Loucy (cell line): Measurements from ENCODE around the gene STPG4.

Source experiments
- H2AFZ ChIP-seq: fragments of 200-600 bp; sonication (generic); 2 replicates; pipeline ENCODE4 v1.6.0; 2016; ENCODE audit warnings: antibody characterized with exemption, mild to moderate bottlenecking, low read length, moderate library complexity
- H3F3A ChIP-seq: fragments of 200-600 bp; 2 replicates; pipeline ENCODE4 v1.6.0; 2016; ENCODE audit warnings: antibody characterized with exemption, low read depth, mild to moderate bottlenecking
- H3K27me3 ChIP-seq: fragments of 200-600 bp; sonication (generic); 2 replicates; pipeline ENCODE4 v1.6.1; 2014; ENCODE audit warnings: low read length, mild to moderate bottlenecking; ENCODE audit not compliant: insufficient read depth, poor library complexity, severe bottlenecking
- H3K36me3 ChIP-seq: fragments of 200-600 bp; sonication (generic); 2 replicates; pipeline ENCODE4 v1.6.1; 2016; ENCODE audit warnings: low read length; ENCODE audit not compliant: insufficient read depth
- H3K4me1 ChIP-seq: fragments of 200-600 bp; sonication (generic); 2 replicates; pipeline ENCODE4 v1.5.1; 2014; ENCODE audit warnings: low read length, mild to moderate bottlenecking; ENCODE audit not compliant: insufficient read depth, poor library complexity, severe bottlenecking
- H3K4me2 ChIP-seq: fragments of 200-600 bp; sonication (generic); 2 replicates; pipeline ENCODE4 v1.6.0; 2014; ENCODE audit warnings: antibody characterized with exemption, low read length, low read depth, mild to moderate bottlenecking; ENCODE audit not compliant: poor library complexity, severe bottlenecking
- H3K4me3 ChIP-seq: fragments of 200-600 bp; sonication (generic); 2 replicates; pipeline ENCODE4 v1.5.1; 2014; ENCODE audit warnings: low read length, mild to moderate bottlenecking, mixed read lengths; ENCODE audit not compliant: poor library complexity, severe bottlenecking
- H3K79me2 ChIP-seq: fragments of 200-600 bp; sonication (generic); 2 replicates; pipeline ENCODE4 v1.6.1; 2014; ENCODE audit warnings: low read length; ENCODE audit not compliant: insufficient read depth
- H3K9ac ChIP-seq: fragments of 200-600 bp; sonication (generic); 2 replicates; pipeline ENCODE4 v1.6.0; 2014; ENCODE audit warnings: mild to moderate bottlenecking, low read depth, low read length, moderate library complexity; ENCODE audit not compliant: poor library complexity, severe bottlenecking
- H3K9me2 ChIP-seq: fragments of 200-600 bp; sonication (generic); replicated peaks from 2 replicates; pipeline ENCODE4 v1.6.1; 2016; ENCODE audit warnings: low read depth, low read length, mixed read lengths
- H3K9me3 ChIP-seq: fragments of 200-600 bp; sonication (generic); 2 replicates; pipeline ENCODE4 v1.6.1; 2014; ENCODE audit warnings: mild to moderate bottlenecking, antibody characterized with exemption, low read length, low read depth; ENCODE audit not compliant: insufficient read depth
- H4K20me1 ChIP-seq: fragments of 200-600 bp; sonication (generic); 2 replicates; pipeline ENCODE4 v1.6.0; 2014; ENCODE audit warnings: antibody characterized with exemption, low read length, mild to moderate bottlenecking; ENCODE audit not compliant: insufficient read depth, poor library complexity, severe bottlenecking
- EZH2phosphoT487 ChIP-seq: fragments of 200-600 bp; IDR thresholded peaks from 2 replicates; pipeline ENCODE4 v1.6.1; 2018; ENCODE audit warnings: antibody characterized with exemption, mild to moderate bottlenecking, moderate library complexity, borderline replicate concordance
- TF ChIP-seq, protein P1 (sequence below): fragments of 200-600 bp; sonication (generic); conservative IDR thresholded peaks from 2 replicates; pipeline ENCODE4 v1.5.1; 2014; ENCODE audit warnings: mild to moderate bottlenecking, antibody characterized with exemption, low read length

Gene STPG4

DNA sequence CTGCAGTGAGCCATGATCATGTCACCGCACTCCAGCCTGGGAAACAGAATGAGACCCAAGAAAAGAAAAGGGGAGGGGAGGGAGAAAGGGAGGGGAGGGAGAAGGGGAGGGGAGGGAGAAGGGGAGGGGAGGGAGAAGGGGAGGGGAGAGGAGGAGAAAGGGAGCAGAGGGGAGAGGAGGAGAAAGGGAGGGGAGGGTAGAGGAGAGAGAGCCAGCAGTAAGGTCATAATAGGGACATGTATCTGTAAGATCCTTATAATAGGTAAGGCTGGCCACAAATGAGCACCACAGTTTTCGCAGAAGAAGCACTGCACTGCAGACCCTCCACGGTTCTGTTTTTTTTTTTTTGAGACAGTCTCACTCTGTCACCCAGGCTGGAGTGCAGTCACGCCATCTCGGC, 62.6 kb downstream of the STPG4 start:
- no peak overlapping the region for H3K4me3 ChIP-seq
- H3K36me3 ChIP-seq, result no peaks in the 10 kb centered on the region
- no peak overlapping the region for H3K9ac ChIP-seq
- no peak overlapping the region for H2AFZ ChIP-seq
- H3K27me3 ChIP-seq, result no peaks in the 10 kb centered on the region
- TF ChIP-seq, protein P1, sequence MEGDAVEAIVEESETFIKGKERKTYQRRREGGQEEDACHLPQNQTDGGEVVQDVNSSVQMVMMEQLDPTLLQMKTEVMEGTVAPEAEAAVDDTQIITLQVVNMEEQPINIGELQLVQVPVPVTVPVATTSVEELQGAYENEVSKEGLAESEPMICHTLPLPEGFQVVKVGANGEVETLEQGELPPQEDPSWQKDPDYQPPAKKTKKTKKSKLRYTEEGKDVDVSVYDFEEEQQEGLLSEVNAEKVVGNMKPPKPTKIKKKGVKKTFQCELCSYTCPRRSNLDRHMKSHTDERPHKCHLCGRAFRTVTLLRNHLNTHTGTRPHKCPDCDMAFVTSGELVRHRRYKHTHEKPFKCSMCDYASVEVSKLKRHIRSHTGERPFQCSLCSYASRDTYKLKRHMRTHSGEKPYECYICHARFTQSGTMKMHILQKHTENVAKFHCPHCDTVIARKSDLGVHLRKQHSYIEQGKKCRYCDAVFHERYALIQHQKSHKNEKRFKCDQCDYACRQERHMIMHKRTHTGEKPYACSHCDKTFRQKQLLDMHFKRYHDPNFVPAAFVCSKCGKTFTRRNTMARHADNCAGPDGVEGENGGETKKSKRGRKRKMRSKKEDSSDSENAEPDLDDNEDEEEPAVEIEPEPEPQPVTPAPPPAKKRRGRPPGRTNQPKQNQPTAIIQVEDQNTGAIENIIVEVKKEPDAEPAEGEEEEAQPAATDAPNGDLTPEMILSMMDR, result no peak
- no peak for TF ChIP-seq EZH2phosphoT487
- no peak overlapping the region for H3K4me2 ChIP-seq
- no peaks in the 10 kb centered on the region for H3K9me3 ChIP-seq
- H4K20me1 ChIP-seq, result no peaks in the 10 kb centered on the region
- no peaks in the 10 kb centered on the region; the same call in 1 of the 2 replicates for H3F3A ChIP-seq
- no peaks in the 10 kb centered on the region for H3K79me2 ChIP-seq
- H3K9me2 ChIP-seq, result no peaks in the 10 kb centered on the region
- peaks cover 9% of the 10 kb centered on the region for H3K4me1 ChIP-seq

DNA sequence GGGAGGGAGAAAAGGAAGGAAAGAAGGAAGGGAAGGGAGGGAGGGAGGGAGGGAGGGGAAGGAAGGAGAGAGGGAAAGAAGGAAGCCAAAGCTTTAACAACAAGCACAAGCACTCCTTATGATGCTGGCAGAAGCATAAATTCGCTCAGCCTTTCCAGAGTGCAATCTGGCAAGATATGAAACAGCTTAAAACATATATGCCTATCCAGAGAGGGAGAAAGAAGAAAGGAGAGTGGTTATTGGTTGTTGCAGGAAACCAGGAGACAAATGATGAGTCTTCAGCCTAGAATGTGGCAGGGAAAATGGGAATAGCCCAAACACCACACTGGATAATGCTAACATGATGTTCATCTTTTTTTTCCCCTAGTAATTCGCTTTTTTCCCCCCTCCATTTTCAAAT, 64.0 kb downstream of the STPG4 start:
- Histone ChIP-seq H3K4me2 (no peak overlapping the region), H2AFZ (no peak overlapping the region), H3K9ac (no peak overlapping the region), H3K36me3 (no peaks in the 10 kb centered on the region), H3K27me3 (no peaks in the 10 kb centered on the region), H3K9me3 (no peaks in the 10 kb centered on the region), H3K4me3 (no peak overlapping the region), H3K9me2 (no peaks in the 10 kb centered on the region), H3K4me1 (peaks cover 11% of the 10 kb centered on the region), H3F3A (no peaks in the 10 kb centered on the region; the same call in 1 of the 2 replicates), H4K20me1 (no peaks in the 10 kb centered on the region), H3K79me2 (no peaks in the 10 kb centered on the region)
- no peak for TF ChIP-seq EZH2phosphoT487
- TF ChIP-seq, protein P1, result no peak

DNA sequence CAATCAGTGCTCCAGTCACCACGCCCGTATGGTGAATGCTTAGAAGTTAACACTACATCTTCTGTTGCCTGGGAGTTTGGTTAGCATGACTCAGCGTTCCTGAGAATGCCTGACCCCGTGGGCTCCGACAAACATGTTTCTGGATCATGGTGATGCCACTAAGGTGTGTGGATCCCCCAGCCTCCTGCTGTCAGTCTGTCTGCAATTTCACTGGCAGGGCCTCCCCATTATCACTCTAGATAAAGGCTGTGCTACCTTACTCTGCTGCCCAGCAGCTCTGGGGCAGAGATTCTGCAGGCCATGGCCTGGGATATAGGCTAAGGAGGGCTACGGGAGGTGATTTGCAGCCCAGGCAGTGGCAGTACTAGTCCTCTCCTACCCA, 66.0 kb downstream of the STPG4 start:
- peaks cover 14% of the 10 kb centered on the region for H3K4me1 ChIP-seq
- no peaks in the 10 kb centered on the region for H4K20me1 ChIP-seq
- H3K27me3 ChIP-seq, result no peaks in the 10 kb centered on the region
- TF ChIP-seq, protein P1, result no peak
- no peak for TF ChIP-seq EZH2phosphoT487
- no peak overlapping the region for H3K4me3 ChIP-seq
- H3K9me2 ChIP-seq, result no peaks in the 10 kb centered on the region
- no peak overlapping the region for H3K9ac ChIP-seq
- H3K79me2 ChIP-seq, result no peaks in the 10 kb centered on the region
- H3K4me2 ChIP-seq, result no peak overlapping the region
- H3K9me3 ChIP-seq, result no peaks in the 10 kb centered on the region
- H2AFZ ChIP-seq, result no peak overlapping the region
- H3K36me3 ChIP-seq, result no peaks in the 10 kb centered on the region
- no peaks in the 10 kb centered on the region; the same call in 1 of the 2 replicates for H3F3A ChIP-seq
